Fibroblast of villous mesenchyme (primary cell): ENCODE data around the gene RAPGEF6. TPM values are rescaled to one million over a fixed set of nuclear protein-coding genes. Genes with fewer than 3 reads are reported as not detected.

Experiments used
- DNase-seq: peaks from one replicate; pipeline ENCODE4 v3.0.0-alpha.2; 2010; ENCODE audit warnings: low read depth
- H3K4me3 ChIP-seq: 2 replicates; pipeline ENCODE4 v1.5.1; 2011; ENCODE audit warnings: low read depth, mild to moderate bottlenecking, low read length
- total RNA-seq: library from RNA; depleted of rRNA; stranded (reverse); fragments of >200 nt; gene quantifications from 2 replicates; pipeline ENCODE4 v1.2.3, GENCODE V29; 2012
- TF ChIP-seq, protein P1 (sequence below): IDR thresholded peaks from 2 replicates; pipeline ENCODE4 v1.5.1; 2012; ENCODE audit warnings: low read depth, mild to moderate bottlenecking, low read length; ENCODE audit not compliant: insufficient read depth

RAPGEF6 gene
- total RNA-seq, 1 donor: 21.6 TPM

DNA sequence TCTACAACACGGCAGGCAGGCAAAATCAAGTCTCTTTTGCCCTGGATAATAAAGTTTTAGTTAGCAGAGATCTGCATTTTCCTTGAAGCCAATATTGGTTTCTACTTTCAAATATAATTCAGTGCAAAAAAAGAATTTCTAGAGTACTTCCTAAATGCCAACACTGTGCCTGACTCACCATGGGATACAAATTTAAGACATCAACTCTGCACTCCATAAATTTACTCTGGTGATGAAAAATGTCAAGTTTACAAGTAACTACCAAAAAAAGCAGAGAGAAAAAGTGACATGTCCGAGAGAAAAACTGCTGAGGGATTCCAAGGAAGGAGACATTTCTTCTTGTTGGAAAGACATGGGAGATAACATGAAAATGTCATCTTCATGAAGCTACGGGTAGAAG, 119.7 kb downstream of the RAPGEF6 start:
- H3K4me3 ChIP-seq: no peak overlapping the region
- DNase-seq: peak; percentile 20
- TF ChIP-seq, protein P1, sequence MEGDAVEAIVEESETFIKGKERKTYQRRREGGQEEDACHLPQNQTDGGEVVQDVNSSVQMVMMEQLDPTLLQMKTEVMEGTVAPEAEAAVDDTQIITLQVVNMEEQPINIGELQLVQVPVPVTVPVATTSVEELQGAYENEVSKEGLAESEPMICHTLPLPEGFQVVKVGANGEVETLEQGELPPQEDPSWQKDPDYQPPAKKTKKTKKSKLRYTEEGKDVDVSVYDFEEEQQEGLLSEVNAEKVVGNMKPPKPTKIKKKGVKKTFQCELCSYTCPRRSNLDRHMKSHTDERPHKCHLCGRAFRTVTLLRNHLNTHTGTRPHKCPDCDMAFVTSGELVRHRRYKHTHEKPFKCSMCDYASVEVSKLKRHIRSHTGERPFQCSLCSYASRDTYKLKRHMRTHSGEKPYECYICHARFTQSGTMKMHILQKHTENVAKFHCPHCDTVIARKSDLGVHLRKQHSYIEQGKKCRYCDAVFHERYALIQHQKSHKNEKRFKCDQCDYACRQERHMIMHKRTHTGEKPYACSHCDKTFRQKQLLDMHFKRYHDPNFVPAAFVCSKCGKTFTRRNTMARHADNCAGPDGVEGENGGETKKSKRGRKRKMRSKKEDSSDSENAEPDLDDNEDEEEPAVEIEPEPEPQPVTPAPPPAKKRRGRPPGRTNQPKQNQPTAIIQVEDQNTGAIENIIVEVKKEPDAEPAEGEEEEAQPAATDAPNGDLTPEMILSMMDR: no peak

DNA sequence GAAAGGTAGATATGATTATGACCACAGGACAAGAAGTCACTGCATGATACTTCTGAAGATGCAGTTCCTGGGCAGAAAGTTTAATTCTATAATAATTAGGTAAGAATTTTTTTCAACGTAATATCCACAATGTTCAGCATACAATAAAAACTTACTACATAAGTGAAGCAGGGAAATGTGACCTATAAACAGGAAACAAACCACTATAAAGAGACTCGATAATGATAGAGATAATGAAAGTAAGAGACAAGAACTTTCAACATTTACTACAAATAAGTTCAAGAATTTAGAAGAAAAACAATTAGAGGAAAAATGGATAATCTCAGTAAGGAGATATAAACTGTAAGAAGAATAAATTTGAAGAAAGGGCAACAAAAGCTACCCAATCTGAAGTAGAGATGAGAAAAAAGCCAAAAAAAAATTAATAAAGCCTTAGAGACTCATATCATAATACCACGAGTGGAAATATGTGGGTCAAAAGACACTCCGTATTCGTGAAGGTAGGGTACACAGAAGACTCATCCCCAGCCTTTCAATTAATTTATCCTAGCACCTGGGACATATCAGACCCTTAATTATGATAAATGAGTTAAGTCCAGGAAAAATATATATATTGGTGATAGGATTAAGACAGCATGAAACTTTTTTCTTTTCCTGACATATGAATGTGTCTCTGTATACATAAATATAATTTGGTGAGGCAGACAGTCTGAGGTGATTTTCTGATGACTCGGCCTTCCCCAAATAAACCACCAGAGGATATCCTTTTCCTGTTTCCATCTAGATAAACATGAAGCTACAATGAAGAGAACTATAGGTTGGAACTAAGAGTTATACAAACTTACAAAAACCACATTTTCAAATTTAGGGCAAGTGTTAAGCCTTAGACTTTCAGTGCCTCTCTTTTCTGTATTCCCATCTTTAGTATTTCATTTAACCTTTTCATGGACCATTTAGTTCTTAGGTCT, 120.4 kb downstream of the RAPGEF6 start:
- DNase-seq: peak; percentile 23
- H3K4me3 ChIP-seq: no peak overlapping the region
- TF ChIP-seq, protein P1: no peak

DNA sequence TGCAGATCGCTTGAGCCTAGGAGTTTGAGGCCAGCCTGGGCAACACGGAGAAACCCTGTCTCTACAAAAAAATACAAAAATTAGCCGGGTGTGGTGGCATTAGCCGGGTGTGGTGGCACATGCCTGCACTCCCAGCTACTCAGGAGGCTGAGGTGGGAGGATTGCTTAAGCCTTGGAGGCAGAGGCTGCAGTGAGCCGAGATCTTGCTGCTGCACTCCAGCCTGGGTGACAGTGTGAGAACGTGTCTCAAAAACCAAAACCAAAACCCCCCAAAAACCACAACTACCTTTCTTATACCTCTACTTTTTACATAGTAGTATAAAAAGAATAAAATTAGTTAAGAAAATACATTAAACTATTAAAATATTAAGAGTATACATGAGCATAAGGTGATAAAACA, 121.2 kb downstream of the RAPGEF6 start:
- H3K4me3 ChIP-seq: no peak overlapping the region
- no peak for DNase-seq
- TF ChIP-seq, protein P1: no peak

DNA sequence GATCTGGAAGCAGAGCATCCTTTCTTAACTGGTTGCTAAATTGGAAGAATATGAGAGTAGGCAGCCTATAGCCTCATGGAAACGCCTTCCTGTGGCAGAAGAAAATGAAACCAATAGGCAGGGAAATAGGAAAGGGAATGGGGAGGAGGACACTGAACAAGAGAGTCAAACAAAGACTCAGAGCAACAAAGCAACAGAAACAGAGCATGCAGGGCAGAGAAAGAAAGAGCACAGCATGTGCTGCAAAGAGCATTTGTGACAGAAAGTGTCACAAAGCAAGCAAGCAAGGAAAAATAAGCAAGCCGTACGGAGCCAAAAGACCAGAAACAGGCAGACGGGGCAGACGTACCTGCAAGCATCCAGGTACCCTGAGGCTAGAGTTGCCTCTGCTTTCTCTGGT, 123.1 kb downstream of the RAPGEF6 start:
- DNase-seq: no peak
- no peak overlapping the region for H3K4me3 ChIP-seq
- TF ChIP-seq, protein P1: no peak

DNA sequence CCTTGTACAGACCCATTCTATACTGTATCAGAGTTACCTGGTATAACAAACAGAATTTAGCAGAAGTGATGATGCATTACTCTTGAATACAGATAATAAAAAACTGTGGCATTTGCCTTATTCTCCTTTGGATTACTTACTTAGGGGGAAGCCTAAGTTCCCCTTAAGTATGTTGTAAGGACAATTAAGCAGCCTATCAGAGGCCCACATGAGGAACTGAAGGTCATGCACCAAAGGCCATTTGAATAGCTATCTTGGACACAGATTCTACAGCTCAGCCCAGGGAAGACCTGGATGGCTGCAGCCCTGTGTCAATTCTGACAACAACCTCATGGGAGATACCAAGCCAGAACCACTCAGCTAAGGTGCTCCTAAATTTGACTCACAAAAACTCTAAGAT, 125.2 kb downstream of the RAPGEF6 start:
- TF ChIP-seq, protein P1: no peak
- no peak overlapping the region for H3K4me3 ChIP-seq
- no peak for DNase-seq

DNA sequence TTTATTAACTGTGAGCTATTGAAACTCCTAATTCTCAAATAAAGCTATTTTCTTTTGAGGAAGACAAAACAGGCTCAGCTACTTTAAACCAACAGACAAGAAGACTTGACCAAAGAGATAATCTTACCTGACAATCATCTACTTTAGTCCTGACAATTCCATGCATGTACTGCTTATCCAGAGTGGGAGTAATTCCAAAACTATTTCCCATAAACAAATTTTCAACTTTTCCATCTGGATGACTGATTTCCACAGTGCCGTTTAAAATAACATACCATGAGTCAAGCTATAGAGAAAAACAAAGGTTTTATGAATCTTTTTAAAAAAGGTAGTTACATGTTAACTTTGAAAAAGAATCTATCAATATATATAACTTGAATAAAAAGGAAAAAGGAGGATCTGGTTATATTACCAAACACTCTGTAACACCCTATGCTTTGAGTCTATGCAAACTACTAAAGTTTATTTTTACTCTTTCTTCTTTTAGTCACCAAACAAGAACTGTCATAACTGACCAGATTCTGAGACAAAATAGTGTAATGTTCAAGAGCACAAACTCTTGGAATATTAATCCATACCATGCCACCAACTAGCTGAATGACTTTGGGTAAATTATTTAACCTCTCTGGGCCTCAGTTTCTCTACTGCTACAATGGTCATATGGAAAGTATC, 129.7 kb downstream of the RAPGEF6 start:
- TF ChIP-seq, protein P1: no peak
- DNase-seq: peak; percentile 21
- no peak overlapping the region for H3K4me3 ChIP-seq
